ENCODE data around the gene TENT4A.
A peak's percentile ranks its signal among the peaks of the same experiment; 100 is the strongest.

The TENT4A gene

GRCh38 chr5:6730407-6730806, 17.2 kb downstream of the TENT4A start:
- no peak for DNase-seq (ENCODE audit: low read depth)
- H3K4me3 ChIP-seq (replicated peaks; ENCODE audit: low read depth, low read length): no peak overlapping the region
- TF ChIP-seq, protein P1, sequence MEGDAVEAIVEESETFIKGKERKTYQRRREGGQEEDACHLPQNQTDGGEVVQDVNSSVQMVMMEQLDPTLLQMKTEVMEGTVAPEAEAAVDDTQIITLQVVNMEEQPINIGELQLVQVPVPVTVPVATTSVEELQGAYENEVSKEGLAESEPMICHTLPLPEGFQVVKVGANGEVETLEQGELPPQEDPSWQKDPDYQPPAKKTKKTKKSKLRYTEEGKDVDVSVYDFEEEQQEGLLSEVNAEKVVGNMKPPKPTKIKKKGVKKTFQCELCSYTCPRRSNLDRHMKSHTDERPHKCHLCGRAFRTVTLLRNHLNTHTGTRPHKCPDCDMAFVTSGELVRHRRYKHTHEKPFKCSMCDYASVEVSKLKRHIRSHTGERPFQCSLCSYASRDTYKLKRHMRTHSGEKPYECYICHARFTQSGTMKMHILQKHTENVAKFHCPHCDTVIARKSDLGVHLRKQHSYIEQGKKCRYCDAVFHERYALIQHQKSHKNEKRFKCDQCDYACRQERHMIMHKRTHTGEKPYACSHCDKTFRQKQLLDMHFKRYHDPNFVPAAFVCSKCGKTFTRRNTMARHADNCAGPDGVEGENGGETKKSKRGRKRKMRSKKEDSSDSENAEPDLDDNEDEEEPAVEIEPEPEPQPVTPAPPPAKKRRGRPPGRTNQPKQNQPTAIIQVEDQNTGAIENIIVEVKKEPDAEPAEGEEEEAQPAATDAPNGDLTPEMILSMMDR (IDR thresholded peaks at IDR 0.05; ENCODE audit: low read length, missing control alignments): no peak

DNA sequence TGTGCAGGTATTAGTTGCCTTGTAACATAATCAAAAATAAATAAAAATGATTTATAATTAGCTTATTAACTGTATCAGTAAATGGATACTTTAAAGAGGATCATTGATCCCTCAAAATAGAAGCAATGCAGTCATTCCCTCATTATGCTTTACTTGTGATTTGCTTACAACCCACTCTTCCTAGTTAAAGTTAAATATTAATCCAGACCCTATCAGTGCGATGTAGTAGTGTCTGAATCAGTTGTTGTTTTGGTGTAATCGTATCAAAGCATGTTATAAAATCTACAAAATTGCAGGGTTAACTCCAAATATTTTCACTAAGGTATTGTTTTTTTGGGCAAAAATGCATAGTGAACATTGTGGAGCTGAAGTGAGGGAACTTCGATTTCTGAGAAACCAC, 17.6 kb downstream of the TENT4A start:
- no peak for DNase-seq (ENCODE audit: low read depth)
- H3K4me3 ChIP-seq (replicated peaks; ENCODE audit: low read depth, low read length): no peak overlapping the region
- TF ChIP-seq, protein P1 (IDR thresholded peaks at IDR 0.05; ENCODE audit: low read length, missing control alignments): no peak

DNA sequence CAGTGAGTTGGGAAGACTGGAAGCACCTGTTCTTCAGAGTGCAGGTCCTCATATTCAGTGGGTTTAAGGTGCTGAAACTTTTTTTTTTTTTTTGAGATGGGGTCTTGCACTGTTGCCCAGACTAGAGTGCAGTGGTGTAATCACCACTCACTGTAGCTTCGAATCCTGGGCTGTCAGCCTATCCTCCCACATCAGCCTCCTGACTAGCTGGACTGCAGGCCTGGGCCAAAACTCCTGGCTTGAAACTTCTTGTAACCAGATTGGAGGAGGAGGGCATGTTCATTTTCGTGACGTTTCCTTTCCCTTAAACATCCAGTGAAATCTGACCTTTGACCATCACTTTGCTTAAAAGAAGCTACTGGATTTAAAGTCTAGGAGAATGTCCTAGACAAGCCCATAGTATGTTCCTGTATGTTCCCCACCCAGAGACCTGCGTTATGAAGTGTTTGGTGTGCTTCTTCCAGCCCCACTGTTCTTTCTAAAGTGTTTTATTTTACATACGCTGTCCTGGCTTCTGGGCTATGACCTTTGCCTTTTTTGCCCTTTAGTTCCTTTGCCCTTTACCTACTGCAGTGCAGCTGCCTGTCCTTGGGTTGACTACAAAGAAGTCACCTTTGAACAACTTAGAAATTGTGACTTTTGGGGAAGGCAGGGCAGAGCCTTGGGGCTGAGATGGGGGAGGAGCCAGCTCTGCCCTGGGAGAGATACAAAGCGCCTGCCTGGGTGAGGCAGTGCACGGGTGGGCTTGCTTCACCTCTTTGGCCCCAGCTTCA, 18.4 kb downstream of the TENT4A start:
- H3K4me3 ChIP-seq (replicated peaks; ENCODE audit: low read depth, low read length): no peak overlapping the region
- TF ChIP-seq, protein P1 (IDR thresholded peaks at IDR 0.05; ENCODE audit: low read length, missing control alignments): no peak
- peak; percentile 48 for DNase-seq (ENCODE audit: low read depth)

DNA sequence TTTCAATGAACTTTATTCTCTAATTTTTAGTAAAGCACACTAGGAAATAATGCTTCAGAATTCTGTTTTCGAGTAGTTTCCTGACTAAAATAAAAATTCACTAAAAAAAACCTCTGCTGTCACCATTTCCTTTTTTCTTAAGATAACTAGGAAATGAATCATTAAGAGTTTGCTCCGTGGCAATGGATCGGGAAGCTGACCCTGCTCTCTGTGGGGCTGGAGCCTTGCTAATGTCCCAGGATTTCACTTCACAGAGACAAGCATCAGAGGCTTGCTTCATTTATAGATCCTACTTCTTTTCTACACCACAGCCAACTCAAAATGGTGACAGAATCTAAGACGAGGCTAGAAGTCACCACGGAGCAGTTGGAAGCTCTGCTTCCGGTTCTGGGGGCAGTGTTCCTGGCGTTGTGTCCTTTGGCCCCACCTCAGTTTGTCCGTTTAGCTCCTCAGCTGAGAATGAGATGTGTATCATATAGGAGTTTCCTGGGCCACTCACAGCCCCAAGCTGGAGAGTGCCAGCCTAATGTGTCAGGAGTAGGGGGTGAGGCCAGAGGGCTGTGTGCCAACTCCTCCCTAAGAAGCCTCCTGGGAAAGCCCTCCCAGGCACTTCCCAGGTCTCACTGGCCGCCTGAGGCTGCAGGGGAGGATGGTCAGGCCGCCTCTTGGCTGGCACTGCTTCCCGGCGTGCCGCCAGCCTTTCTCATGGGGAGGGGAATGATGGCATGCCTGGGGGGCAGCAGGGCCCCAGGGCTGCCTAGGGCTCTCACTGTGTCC, 19.6 kb downstream of the TENT4A start:
- TF ChIP-seq, protein P1 (IDR thresholded peaks at IDR 0.05; ENCODE audit: low read length, missing control alignments): no peak
- peak overlapping the region; percentile 46 for H3K4me3 ChIP-seq (replicated peaks; ENCODE audit: low read depth, low read length)
- peak; percentile 82 for DNase-seq (ENCODE audit: low read depth)

- DNase-seq (ENCODE audit: low read depth): peak; percentile 73
- TF ChIP-seq, protein P1 (IDR thresholded peaks at IDR 0.05; ENCODE audit: low read length, missing control alignments): no peak
- H3K4me3 ChIP-seq (replicated peaks; ENCODE audit: low read depth, low read length): peak overlapping the region; percentile 46
These were observed 20.4 kb downstream of the TENT4A start for GRCh38 chr5:6733411-6734242.

GRCh38 chr5:6734243-6734700, 21.0 kb downstream of the TENT4A start:
- no peak for DNase-seq (ENCODE audit: low read depth)

More at GRCh38 chr5:6734243-6734700, 21.0 kb downstream of the TENT4A start:
- TF ChIP-seq, protein P1 (IDR thresholded peaks at IDR 0.05; ENCODE audit: low read length, missing control alignments): no peak
- no peak overlapping the region for H3K4me3 ChIP-seq (replicated peaks; ENCODE audit: low read depth, low read length)

All from fibroblast of pulmonary artery (primary cell).